T-cell (primary cell): ENCODE measurements around the gene EFCAB8. TPM values are rescaled to one million over a fixed set of nuclear protein-coding genes. Genes with fewer than 3 reads are reported as not detected.

Experiments used
- ATAC-seq, 4 experiments: fragments of 200-7000 bp in 3 of 4; fragments of 150-1000 bp in 1 of 4; cut with Tn5 transposase; replicated peaks in 1 of 4; 1 replicate in 3 of 4; 2 replicates in 1 of 4; pipeline ENCODE4 v1.10.0; 2021; ENCODE audit warnings: moderate library complexity in 3 of 4, mild to moderate bottlenecking in 2 of 4, moderate number of reproducible peaks in 1 of 4
- CTCF ChIA-PET, 2 donors: fragments of 300-600 bp; sonication (Branson Sonifier 250); formaldehyde crosslinking; loops; one replicate each; lab custom pipeline; 2022; ENCODE audit warnings: antibody characterized with exemption in 2 of 2; lab: Charles Lee
- POLR2A ChIA-PET, 2 donors: fragments of 300-600 bp; sonication (Branson Sonifier 250); formaldehyde crosslinking; loops; one replicate each; lab custom pipeline; 2022; ENCODE audit warnings: antibody characterized with exemption in 2 of 2; lab: Charles Lee
- DNase-seq, 35 experiments: peaks; one replicate each; pipeline versions ENCODE4 v3.0.0 to v3.0.0-alpha.2; 2013 to 2023
- H3K27ac ChIP-seq: one replicate; pipeline ENCODE4 v1.5.1; 2013; ENCODE audit warnings: low read length
- H3K27me3 ChIP-seq, 2 experiments: replicated peaks in 1 of 2; 1 replicate in 1 of 2; 2 replicates in 1 of 2; pipeline versions ENCODE4 v1.6.1 to v1.7.0; 2013; ENCODE audit warnings: low read length in 1 of 2, mixed read lengths in 1 of 2; ENCODE audit not compliant: control insufficient read depth in 2 of 2, insufficient read depth in 2 of 2; ENCODE audit errors: extremely low read depth in 1 of 2
- H3K36me3 ChIP-seq, 2 donors: 1 replicate in 1 of 2; 2 replicates in 1 of 2; pipeline versions ENCODE4 v1.6.1 to v1.7.0; 2013; ENCODE audit warnings: low read length in 1 of 2; ENCODE audit not compliant: control insufficient read depth in 2 of 2, insufficient read depth in 1 of 2; ENCODE audit errors: extremely low read depth in 1 of 2
- H3K4me1 ChIP-seq, 2 experiments: 1 replicate in 1 of 2; 2 replicates in 1 of 2; pipeline versions ENCODE4 v1.6.1 to v1.7.0; 2013; ENCODE audit warnings: low read length in 2 of 2, mixed read lengths in 1 of 2; ENCODE audit not compliant: insufficient read depth in 2 of 2, control insufficient read depth in 1 of 2; ENCODE audit errors: extremely low read depth in 1 of 2
- H3K4me3 ChIP-seq, 2 donors: 1 replicate in 1 of 2; 2 replicates in 1 of 2; pipeline versions ENCODE4 v1.5.1 to v1.7.0; 2013; ENCODE audit warnings: mild to moderate bottlenecking in 2 of 2, low read length in 1 of 2, moderate library complexity in 1 of 2; ENCODE audit not compliant: control insufficient read depth in 1 of 2; ENCODE audit errors: extremely low read depth in 1 of 2
- H3K9me3 ChIP-seq: 2 replicates; pipeline ENCODE4 v1.7.0; 2013
- H3K27ac Mint-ChIP-seq, 2 donors: one replicate each; pipeline ENCODE4 v1.8.0; 2020 to 2021; ENCODE audit warnings: mild to moderate bottlenecking in 2 of 2, mixed read lengths in 2 of 2
- H3K27me3 Mint-ChIP-seq, 2 donors: one replicate each; pipeline ENCODE4 v1.8.0; 2021 to 2022; ENCODE audit warnings: mixed read lengths in 2 of 2
- H3K36me3 Mint-ChIP-seq: one replicate; pipeline ENCODE4 v1.8.0; 2021; ENCODE audit warnings: mixed read lengths
- H3K4me1 Mint-ChIP-seq, 3 donors: one replicate each; pipeline ENCODE4 v1.8.0; 2020 to 2022; ENCODE audit warnings: mixed read lengths in 3 of 3, mild to moderate bottlenecking in 1 of 3
- H3K4me3 Mint-ChIP-seq, 3 donors: one replicate each; pipeline ENCODE4 v1.8.0; 2020 to 2022; ENCODE audit warnings: mild to moderate bottlenecking in 3 of 3, mixed read lengths in 3 of 3, moderate library complexity in 3 of 3
- H3K9me3 Mint-ChIP-seq, 3 donors: one replicate each; pipeline ENCODE4 v1.8.0; 2020 to 2022; ENCODE audit warnings: mixed read lengths in 3 of 3
- WGBS: methylation state at CpG from one replicate; pipeline ENCODE4 v1.1.5; 2013; ENCODE audit warnings: missing lambda C conversion rate; ENCODE audit not compliant: insufficient coverage; 5-methylcytosine and 5-hydroxymethylcytosine counted together
- total RNA-seq, 35 experiments: library from RNA in 6 of 35; stranded (reverse) in 6 of 35; fragments of 120-200 nt in 1 of 35; gene quantifications; one replicate each; pipeline versions ENCODE4 v1.2.1 to v1.2.4 and lab custom pipeline; 2013 to 2026

The EFCAB8 gene
- total RNA-seq, 5 donors from 2014 or later (not counting 1 experiment from before 2014, with no cell fraction given) = 0.80 to 1.5 (median 1.2) TPM

GRCh38 chr20:32917191-32917950 lies 58.6 kb downstream of the EFCAB8 start:
- no peaks in the 10 kb centered on the region for H3K4me1 ChIP-seq
- H3K9me3 ChIP-seq = peaks cover 3% of the 10 kb centered on the region
- CTCF ChIA-PET = no interaction called here
- Mint-ChIP-seq H3K27me3 (no peaks in the 10 kb centered on the region), H3K9me3 (peaks cover 0 to 19% (median 5%) of the 10 kb centered on the region in 3 donors), H3K4me1 (peaks cover 0 to 4% (median 0%) of the 10 kb centered on the region in 3 donors), H3K27ac (no peak overlapping the region), H3K4me3 (no peak overlapping the region), H3K36me3 (peaks cover 29% of the 10 kb centered on the region)
- peaks cover 0 to 2% of the 10 kb centered on the region in 2 experiments for H3K27me3 ChIP-seq
- POLR2A ChIA-PET = no interaction called here
- peaks cover 0 to 5% of the 10 kb centered on the region in 2 donors for H3K36me3 ChIP-seq
- DNase-seq = no peak
- 91% methylated on average over 7 of the region's 9 CpGs for WGBS
- ATAC-seq = no peak
- no peak overlapping the region for H3K4me3 ChIP-seq
- H3K27ac ChIP-seq = no peak overlapping the region

DNA sequence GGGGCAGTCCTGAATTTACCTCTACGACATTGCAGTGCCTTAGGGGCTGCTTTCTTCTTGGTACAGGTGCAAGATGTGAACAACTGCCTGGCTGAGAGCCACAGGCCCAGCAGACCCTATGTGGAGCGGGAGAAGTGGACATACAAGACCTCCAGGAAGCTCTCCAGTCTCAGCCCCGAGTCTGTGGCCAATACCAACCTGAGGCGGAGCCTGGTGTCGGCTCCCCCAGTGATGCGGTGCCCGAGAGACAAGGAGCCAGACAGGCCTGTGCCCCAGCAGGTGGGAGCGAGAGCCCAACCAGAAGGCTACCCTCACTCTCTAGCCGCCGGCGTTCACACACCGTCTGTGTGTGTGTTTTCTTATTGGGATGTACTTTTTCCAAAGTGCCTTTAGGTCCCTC lies 59.6 kb downstream of the EFCAB8 start:
- Mint-ChIP-seq H3K36me3 (peaks cover 28% of the 10 kb centered on the region), H3K27ac (no peak overlapping the region), H3K4me1 (no peaks in the 10 kb centered on the region), H3K9me3 (peaks cover 0 to 19% (median 5%) of the 10 kb centered on the region in 3 donors), H3K27me3 (no peaks in the 10 kb centered on the region), H3K4me3 (no peak overlapping the region)
- Histone ChIP-seq H3K36me3 (peaks cover 0 to 5% of the 10 kb centered on the region in 2 donors), H3K4me3 (no peak overlapping the region), H3K27me3 (peaks cover 0 to 2% of the 10 kb centered on the region in 2 experiments), H3K9me3 (peaks cover 3% of the 10 kb centered on the region), H3K27ac (no peak overlapping the region), H3K4me1 (no peaks in the 10 kb centered on the region)
- no peak for DNase-seq
- 84% methylated on average over 3 of the region's 12 CpGs for WGBS
- ChIA-PET POLR2A (no interaction called here), CTCF (no interaction called here)
- ATAC-seq = no peak

GRCh38 chr20:32918751-32919150 lies 60.0 kb downstream of the EFCAB8 start:
- Histone ChIP-seq H3K27ac (no peak overlapping the region), H3K36me3 (peaks cover 0 to 5% of the 10 kb centered on the region in 2 donors), H3K4me1 (no peaks in the 10 kb centered on the region), H3K9me3 (peaks cover 3% of the 10 kb centered on the region), H3K27me3 (peaks cover 0 to 2% of the 10 kb centered on the region in 2 experiments), H3K4me3 (no peak overlapping the region)
- H3K27me3 Mint-ChIP-seq = no peaks in the 10 kb centered on the region
- H3K4me1 Mint-ChIP-seq = no peaks in the 10 kb centered on the region
- H3K27ac Mint-ChIP-seq = no peak overlapping the region
- peaks cover 26% of the 10 kb centered on the region for H3K36me3 Mint-ChIP-seq
- peaks cover 0 to 19% (median 5%) of the 10 kb centered on the region in 3 donors for H3K9me3 Mint-ChIP-seq
- WGBS = no CpG with 5 or more reads among the region's 1 CpG
- no peak overlapping the region for H3K4me3 Mint-ChIP-seq
- DNase-seq = no peak
- CTCF ChIA-PET = no interaction called here
- POLR2A ChIA-PET = no interaction called here
- ATAC-seq = no peak

- ChIA-PET POLR2A (no interaction called here), CTCF (no interaction called here)
- Histone ChIP-seq H3K4me1 (no peaks in the 10 kb centered on the region), H3K27me3 (peaks cover 0 to 2% of the 10 kb centered on the region in 2 experiments), H3K4me3 (no peak overlapping the region), H3K27ac (no peak overlapping the region), H3K9me3 (peaks cover 3% of the 10 kb centered on the region), H3K36me3 (peaks cover 0 to 5% of the 10 kb centered on the region in 2 donors)
- Mint-ChIP-seq H3K4me1 (no peaks in the 10 kb centered on the region), H3K27me3 (no peaks in the 10 kb centered on the region), H3K4me3 (no peak overlapping the region), H3K36me3 (peaks cover 18% of the 10 kb centered on the region), H3K9me3 (peaks cover 0 to 11% (median 4%) of the 10 kb centered on the region in 3 donors), H3K27ac (no peak overlapping the region)
- ATAC-seq (no peak), DNase-seq (no peak)
- WGBS = 92% methylated on average over 11 of the region's 12 CpGs
Measured at GRCh38 chr20:32920066-32920465, 61.3 kb downstream of the EFCAB8 start.

GRCh38 chr20:32920530-32921298 lies 62.0 kb downstream of the EFCAB8 start:
- no peak overlapping the region for H3K27ac Mint-ChIP-seq
- ChIA-PET CTCF (interaction anchor here in 1 of 2 donors (0.7 kb wide), 1 partner anchor 80 kb away, joined by 4 read pairs; no protein-coding TSS in a partner anchor), POLR2A (no interaction called here)

DNA sequence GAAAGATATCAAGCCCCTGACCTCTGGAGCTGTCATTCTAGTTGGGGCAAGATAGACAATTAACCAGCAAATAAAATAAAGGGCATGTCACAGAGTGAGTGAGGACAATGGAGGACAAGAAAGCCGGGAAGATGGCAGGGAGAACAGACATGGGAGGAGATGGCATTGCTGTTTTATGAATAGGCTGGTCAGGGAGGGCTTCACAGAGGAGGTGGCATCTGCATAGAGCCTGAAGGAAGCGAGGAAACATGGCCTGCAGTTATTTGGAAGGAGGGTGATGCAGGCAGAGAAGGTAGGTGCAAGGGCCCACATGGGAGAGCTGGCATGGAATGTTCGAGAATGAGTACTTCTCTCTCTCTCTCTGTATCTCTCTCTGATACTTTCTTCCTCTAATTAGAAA lies 63.7 kb downstream of the EFCAB8 start:
- no peaks in the 10 kb centered on the region for H3K9me3 ChIP-seq
- Mint-ChIP-seq H3K9me3 (no peaks in the 10 kb centered on the region), H3K27ac (no peak overlapping the region), H3K36me3 (peaks cover 8% of the 10 kb centered on the region), H3K4me3 (no peak overlapping the region), H3K4me1 (no peaks in the 10 kb centered on the region), H3K27me3 (no peaks in the 10 kb centered on the region)
- H3K4me1 ChIP-seq = no peaks in the 10 kb centered on the region
- ChIA-PET CTCF (no interaction called here), POLR2A (no interaction called here)
- no peak for ATAC-seq
- DNase-seq = no peak
- H3K27me3 ChIP-seq = no peaks in the 10 kb centered on the region
- H3K4me3 ChIP-seq = no peak overlapping the region
- no peak overlapping the region for H3K27ac ChIP-seq
- peaks cover 0 to 5% of the 10 kb centered on the region in 2 donors for H3K36me3 ChIP-seq
- 80% methylated on average over 2 of the region's 3 CpGs for WGBS

More at GRCh38 chr20:32920530-32921298, 62.0 kb downstream of the EFCAB8 start:
- H3K9me3 ChIP-seq = peaks cover 3% of the 10 kb centered on the region
- no peak for ATAC-seq
- H3K36me3 Mint-ChIP-seq = peaks cover 14% of the 10 kb centered on the region
- no peak overlapping the region for H3K4me3 Mint-ChIP-seq
- no peak overlapping the region for H3K27ac ChIP-seq
- H3K9me3 Mint-ChIP-seq = peaks cover 0 to 7% (median 0%) of the 10 kb centered on the region in 3 donors
- H3K27me3 Mint-ChIP-seq = no peaks in the 10 kb centered on the region
- no peaks in the 10 kb centered on the region for H3K4me1 Mint-ChIP-seq
- peaks cover 0 to 5% of the 10 kb centered on the region in 2 donors for H3K36me3 ChIP-seq
- no CpG with 5 or more reads among the region's 6 CpGs for WGBS
- peaks cover 0 to 2% of the 10 kb centered on the region in 2 experiments for H3K27me3 ChIP-seq
- no peaks in the 10 kb centered on the region for H3K4me1 ChIP-seq
- DNase-seq = no peak
- no peak overlapping the region for H3K4me3 ChIP-seq
